ENCODE data around the gene KCNH2.

DNA sequence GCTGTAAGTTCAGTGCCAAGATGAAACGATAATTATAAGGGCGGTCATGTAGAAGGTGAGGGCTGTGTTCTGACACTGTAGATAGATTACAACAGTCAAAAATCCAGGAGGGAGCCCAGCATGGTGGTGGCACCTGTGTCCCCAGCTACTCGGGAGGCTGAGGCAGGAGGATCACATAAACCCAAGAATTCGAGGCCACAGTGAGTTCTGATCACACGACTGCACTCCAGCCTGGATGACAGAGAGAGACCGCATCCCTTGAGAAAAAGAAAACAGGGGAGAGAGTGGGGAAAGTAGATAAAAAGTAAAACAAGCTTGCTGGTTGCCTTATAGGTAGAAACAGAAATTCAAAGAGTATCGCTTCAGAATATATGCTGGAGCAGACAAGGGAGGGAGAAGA, 52.1 kb downstream of the KCNH2 start:
- TF ChIP-seq POLR2AphosphoS5 (IDR thresholded peaks at IDR 0.05; ENCODE audit: low read length) (no peak), EZH2 (IDR thresholded peaks at IDR 0.05; ENCODE audit: borderline replicate concordance, control insufficient read depth, low read depth, low read length) (no peak), POLR2A (IDR thresholded peaks at IDR 0.05; ENCODE audit: low read depth, low read length) (no peak), KAT2A (conservative IDR thresholded peaks at IDR 0.05; ENCODE audit: control insufficient read depth, low read depth, low read length) (no peak), SP1 (IDR thresholded peaks at IDR 0.05; ENCODE audit: low read depth, low read length) (no peak), STAT3 (IDR thresholded peaks at IDR 0.05; ENCODE audit: low read depth, low read length) (no peak)
- TF ChIP-seq, protein P1, sequence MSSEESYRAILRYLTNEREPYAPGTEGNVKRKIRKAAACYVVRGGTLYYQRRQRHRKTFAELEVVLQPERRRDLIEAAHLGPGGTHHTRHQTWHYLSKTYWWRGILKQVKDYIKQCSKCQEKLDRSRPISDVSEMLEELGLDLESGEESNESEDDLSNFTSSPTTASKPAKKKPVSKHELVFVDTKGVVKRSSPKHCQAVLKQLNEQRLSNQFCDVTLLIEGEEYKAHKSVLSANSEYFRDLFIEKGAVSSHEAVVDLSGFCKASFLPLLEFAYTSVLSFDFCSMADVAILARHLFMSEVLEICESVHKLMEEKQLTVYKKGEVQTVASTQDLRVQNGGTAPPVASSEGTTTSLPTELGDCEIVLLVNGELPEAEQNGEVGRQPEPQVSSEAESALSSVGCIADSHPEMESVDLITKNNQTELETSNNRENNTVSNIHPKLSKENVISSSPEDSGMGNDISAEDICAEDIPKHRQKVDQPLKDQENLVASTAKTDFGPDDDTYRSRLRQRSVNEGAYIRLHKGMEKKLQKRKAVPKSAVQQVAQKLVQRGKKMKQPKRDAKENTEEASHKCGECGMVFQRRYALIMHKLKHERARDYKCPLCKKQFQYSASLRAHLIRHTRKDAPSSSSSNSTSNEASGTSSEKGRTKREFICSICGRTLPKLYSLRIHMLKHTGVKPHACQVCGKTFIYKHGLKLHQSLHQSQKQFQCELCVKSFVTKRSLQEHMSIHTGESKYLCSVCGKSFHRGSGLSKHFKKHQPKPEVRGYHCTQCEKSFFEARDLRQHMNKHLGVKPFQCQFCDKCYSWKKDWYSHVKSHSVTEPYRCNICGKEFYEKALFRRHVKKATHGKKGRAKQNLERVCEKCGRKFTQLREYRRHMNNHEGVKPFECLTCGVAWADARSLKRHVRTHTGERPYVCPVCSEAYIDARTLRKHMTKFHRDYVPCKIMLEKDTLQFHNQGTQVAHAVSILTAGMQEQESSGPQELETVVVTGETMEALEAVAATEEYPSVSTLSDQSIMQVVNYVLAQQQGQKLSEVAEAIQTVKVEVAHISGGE (CRISPR knock-in tag; IDR thresholded peaks at IDR 0.05): no peak
- TF ChIP-seq, protein P2, sequence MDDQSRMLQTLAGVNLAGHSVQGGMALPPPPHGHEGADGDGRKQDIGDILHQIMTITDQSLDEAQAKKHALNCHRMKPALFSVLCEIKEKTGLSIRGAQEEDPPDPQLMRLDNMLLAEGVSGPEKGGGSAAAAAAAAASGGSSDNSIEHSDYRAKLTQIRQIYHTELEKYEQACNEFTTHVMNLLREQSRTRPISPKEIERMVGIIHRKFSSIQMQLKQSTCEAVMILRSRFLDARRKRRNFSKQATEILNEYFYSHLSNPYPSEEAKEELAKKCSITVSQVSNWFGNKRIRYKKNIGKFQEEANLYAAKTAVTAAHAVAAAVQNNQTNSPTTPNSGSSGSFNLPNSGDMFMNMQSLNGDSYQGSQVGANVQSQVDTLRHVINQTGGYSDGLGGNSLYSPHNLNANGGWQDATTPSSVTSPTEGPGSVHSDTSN (IDR thresholded peaks at IDR 0.05; ENCODE audit: insufficient replicate concordance, low read depth, low read length): no peak
- TF ChIP-seq, protein P3, sequence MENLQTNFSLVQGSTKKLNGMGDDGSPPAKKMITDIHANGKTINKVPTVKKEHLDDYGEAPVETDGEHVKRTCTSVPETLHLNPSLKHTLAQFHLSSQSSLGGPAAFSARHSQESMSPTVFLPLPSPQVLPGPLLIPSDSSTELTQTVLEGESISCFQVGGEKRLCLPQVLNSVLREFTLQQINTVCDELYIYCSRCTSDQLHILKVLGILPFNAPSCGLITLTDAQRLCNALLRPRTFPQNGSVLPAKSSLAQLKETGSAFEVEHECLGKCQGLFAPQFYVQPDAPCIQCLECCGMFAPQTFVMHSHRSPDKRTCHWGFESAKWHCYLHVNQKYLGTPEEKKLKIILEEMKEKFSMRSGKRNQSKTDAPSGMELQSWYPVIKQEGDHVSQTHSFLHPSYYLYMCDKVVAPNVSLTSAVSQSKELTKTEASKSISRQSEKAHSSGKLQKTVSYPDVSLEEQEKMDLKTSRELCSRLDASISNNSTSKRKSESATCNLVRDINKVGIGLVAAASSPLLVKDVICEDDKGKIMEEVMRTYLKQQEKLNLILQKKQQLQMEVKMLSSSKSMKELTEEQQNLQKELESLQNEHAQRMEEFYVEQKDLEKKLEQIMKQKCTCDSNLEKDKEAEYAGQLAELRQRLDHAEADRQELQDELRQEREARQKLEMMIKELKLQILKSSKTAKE (IDR thresholded peaks at IDR 0.05; ENCODE audit: low read depth, poor library complexity, severe bottlenecking): no peak
